GM13977 (cell line): ENCODE results near the gene WFS1.

Experiments used
- DNase-seq: peaks from one replicate; pipeline ENCODE4 v3.0.0; 2012; ENCODE audit warnings: low spot score
- in situ Hi-C: fragments of 300-500 bp; cut with MboI; formaldehyde crosslinking; loops from one replicate; pipeline ENCODE4 v1.12.0; 2022; ENCODE audit warnings: low sequenced_read_pairs, low pct_unique_long_range_greater_than_20kb, mixed read lengths, inconsistent platforms; ENCODE audit not compliant: unreplicated experiment
- TF ChIP-seq, protein P1 (sequence below): IDR thresholded peaks from 2 replicates; pipeline ENCODE4 v1.5.1; 2012; ENCODE audit warnings: mild to moderate bottlenecking, control low read depth; ENCODE audit not compliant: insufficient read depth; ENCODE audit errors: extremely low read depth, missing control alignments

The WFS1 gene

GRCh38 chr4:6279582-6280289, 10.1 kb downstream of the WFS1 start:
- DNase-seq: no peak
- TF ChIP-seq, protein P1, sequence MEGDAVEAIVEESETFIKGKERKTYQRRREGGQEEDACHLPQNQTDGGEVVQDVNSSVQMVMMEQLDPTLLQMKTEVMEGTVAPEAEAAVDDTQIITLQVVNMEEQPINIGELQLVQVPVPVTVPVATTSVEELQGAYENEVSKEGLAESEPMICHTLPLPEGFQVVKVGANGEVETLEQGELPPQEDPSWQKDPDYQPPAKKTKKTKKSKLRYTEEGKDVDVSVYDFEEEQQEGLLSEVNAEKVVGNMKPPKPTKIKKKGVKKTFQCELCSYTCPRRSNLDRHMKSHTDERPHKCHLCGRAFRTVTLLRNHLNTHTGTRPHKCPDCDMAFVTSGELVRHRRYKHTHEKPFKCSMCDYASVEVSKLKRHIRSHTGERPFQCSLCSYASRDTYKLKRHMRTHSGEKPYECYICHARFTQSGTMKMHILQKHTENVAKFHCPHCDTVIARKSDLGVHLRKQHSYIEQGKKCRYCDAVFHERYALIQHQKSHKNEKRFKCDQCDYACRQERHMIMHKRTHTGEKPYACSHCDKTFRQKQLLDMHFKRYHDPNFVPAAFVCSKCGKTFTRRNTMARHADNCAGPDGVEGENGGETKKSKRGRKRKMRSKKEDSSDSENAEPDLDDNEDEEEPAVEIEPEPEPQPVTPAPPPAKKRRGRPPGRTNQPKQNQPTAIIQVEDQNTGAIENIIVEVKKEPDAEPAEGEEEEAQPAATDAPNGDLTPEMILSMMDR: no peak
- in situ Hi-C loops: no loop called here

DNA sequence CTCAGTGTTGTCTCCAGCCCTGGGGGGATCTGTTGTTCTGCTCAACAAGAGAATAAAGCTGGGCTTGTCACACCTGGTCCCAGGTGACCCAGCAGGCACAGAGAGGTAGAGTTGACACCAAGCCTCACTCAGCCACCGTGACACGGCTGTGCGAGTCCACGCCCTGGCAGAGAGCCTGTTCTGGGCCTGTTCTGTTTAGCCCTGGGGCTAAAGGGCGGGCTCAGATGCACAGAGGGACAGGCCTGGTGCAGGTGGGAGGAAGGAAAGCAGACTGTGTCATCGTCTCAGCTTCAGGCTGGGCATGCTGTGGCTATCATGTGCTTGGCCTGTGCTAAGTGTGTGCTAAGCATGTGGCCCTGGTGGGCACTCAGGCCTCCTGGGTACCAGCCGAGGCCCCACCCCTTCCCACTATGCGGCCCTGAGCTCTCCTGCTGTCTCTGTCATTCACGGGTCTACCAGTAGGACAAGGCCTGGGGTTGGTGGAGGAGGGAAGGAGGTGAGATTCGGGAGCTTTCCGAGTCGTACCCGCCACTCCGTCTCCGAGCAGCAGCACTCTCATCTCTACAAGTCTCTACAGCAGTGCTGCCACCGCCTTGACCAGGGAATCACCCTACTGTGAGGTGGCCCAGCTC, 10.8 kb downstream of the WFS1 start:
- in situ Hi-C loops: no loop called here
- no peak for DNase-seq
- TF ChIP-seq, protein P1: no peak

- in situ Hi-C loops: no loop called here
- no peak for DNase-seq
- TF ChIP-seq, protein P1: no peak
Measured at GRCh38 chr4:6281436-6282313, 12.0 kb downstream of the WFS1 start.

GRCh38 chr4:6282314-6282771, 12.7 kb downstream of the WFS1 start:
- no peak for DNase-seq
- in situ Hi-C loops: no loop called here
- TF ChIP-seq, protein P1: no peak

GRCh38 chr4:6283282-6283681, 13.6 kb downstream of the WFS1 start:
- TF ChIP-seq, protein P1: no peak
- DNase-seq: no peak
- in situ Hi-C loops: no loop called here

DNA sequence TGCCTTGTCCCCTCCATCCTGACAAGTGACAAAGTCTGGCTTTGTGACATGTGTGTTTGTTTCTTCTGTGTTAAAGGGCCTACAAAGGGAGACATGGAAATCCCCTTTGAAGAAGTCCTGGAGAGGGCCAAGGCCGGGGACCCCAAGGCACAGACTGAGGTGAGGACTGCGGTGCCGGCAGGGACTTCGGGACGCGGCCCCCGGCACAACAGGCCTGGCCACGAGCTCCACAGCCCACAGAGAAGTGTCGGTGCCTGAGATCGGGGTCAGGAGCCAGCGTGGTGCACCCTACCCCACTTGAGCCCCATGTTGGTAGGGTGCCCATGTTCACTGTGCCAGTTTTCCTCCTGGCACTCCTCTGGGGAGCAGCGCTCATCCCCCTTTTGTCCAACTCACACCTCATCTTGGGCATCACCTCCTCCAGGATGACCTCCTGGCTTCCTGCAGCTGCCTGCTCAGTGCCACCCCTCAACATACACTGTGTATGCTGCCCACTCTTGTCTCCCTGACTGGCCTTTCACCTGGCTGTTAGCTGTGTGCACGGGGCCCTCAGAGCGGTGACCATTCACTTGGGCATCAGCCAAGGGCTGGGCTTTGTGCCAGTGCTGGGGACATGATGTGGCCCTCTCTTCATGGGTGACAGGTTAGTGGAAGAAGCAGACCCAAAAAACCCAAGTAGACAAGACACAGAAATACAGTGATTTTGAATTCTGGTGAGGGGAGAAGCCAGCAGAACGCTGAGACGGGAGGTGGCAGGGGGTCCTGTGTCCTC, 17.6 kb downstream of the WFS1 start:
- TF ChIP-seq, protein P1: no peak
- no peak for DNase-seq
- in situ Hi-C loops: no loop called here
